ENCODE measurements around the gene ZNF740.

GRCh38 chr12:53194973-53195372 lies 14.5 kb downstream of the ZNF740 start:
- TF ChIP-seq TAF1 (IDR thresholded peaks at IDR 0.05; ENCODE audit: low read depth) (no peak), POLR2AphosphoS5 (IDR thresholded peaks at IDR 0.05) (no peak), EZH2 (IDR thresholded peaks at IDR 0.05; ENCODE audit: borderline replicate concordance, insufficient read depth, low read length, poor library complexity, severe bottlenecking) (no peak)

Data from neural cell (in vitro differentiated cells).